IPS-18c (cell line): ENCODE data around the gene TRIM46.
"Not testable (repeated sequence)": the region's sequence is repeated elsewhere in the genome, so short reads cannot be mapped to it uniquely, and the experiment has no call there.

Experiments used
- H3K4me3 ChIP-seq: 2 replicates; pipeline ENCODE4 v1.7.0; 2013; ENCODE audit warnings: low read depth, mild to moderate bottlenecking, low read length, moderate library complexity; ENCODE audit not compliant: insufficient read depth
- H3K9me3 ChIP-seq: one replicate; pipeline ENCODE4 v1.6.1; 2013; ENCODE audit warnings: mild to moderate bottlenecking, low read length, moderate library complexity; ENCODE audit not compliant: control insufficient read depth, insufficient read depth

TRIM46 gene

GRCh38 chr1:155179112-155180031, 5.7 kb downstream of the TRIM46 start:
- H3K4me3 ChIP-seq = no peak overlapping the region

DNA sequence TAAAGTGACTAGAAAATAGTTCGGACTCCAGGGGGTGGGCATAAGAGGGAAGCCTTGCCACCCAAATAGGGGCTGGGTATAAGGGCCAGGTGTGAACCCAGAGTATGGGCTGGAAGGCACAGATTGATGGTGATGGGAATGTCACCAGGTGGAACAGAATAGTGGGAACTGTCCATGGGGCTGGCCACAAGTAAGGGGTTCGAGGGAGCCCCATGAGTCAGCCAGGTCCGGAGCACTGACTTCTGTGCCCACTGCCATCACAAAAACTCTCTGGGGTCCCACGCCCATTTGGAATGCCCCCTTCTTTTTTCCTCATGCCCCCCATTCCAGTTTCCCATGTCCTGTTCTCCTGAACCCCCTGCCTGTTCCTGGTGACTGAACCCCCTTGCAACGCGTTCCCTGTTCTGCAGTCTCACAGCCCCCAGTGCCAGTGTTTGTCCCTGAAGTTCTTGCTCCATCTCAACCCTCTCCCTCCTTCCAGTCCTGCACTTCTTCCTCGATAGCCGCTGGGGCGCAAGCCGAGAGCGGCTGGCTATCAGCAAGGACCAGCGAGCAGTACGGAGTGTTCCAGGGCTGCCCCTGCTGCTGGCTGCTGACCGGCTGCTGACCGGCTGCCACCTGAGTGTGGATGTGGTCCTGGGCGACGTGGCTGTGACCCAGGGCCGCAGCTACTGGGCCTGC, 7.9 kb downstream of the TRIM46 start:
- no peaks in the 10 kb centered on the region for H3K9me3 ChIP-seq
- H3K4me3 ChIP-seq = no peak overlapping the region

More at GRCh38 chr1:155179112-155180031, 5.7 kb downstream of the TRIM46 start:
- H3K9me3 ChIP-seq = no peaks in the 10 kb centered on the region

DNA sequence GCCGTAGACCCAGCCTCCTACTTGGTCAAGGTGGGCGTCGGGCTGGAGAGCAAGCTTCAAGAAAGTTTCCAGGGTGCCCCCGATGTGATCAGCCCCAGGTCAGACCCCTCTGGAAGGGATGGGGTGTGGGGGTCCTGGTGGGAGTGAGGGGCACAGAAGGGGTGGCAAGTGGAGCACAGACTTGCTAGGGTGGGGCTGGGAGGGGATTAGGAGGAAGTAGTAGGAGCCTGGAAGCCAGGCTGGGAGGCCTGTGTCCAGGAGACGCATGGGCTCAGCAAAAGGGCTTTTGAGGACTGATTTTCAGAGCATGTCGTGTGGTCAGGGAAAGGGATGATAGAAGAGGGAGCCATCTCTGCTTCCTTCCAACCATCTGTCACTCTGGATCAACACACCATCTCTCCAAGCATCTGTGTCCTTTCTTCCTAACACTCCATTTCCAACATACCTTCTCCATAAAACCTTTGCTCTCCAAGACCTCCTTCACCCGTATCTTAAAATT, 8.5 kb downstream of the TRIM46 start:
- Histone ChIP-seq H3K4me3 (no peak overlapping the region), H3K9me3 (no peaks in the 10 kb centered on the region)

DNA sequence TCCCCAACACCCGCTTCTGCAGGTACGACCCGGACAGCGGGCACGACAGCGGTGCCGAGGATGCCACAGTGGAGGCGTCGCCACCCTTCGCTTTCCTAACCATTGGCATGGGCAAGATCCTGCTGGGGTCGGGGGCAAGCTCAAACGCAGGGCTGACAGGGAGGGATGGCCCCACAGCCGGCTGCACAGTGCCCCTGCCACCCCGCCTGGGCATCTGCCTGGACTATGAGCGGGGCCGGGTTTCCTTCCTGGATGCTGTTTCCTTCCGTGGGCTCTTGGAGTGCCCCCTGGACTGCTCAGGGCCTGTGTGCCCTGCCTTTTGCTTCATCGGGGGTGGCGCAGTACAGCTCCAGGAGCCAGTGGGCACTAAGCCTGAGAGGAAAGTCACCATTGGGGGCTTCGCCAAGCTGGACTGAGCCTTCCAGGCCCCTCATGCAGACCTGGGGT, 10.1 kb downstream of the TRIM46 start:
- Histone ChIP-seq H3K9me3 (no peaks in the 10 kb centered on the region), H3K4me3 (no peak overlapping the region)

- Histone ChIP-seq H3K4me3 (no peak overlapping the region), H3K9me3 (no peaks in the 10 kb centered on the region)
Measured at GRCh38 chr1:155184351-155184811, 10.7 kb downstream of the TRIM46 start.

DNA sequence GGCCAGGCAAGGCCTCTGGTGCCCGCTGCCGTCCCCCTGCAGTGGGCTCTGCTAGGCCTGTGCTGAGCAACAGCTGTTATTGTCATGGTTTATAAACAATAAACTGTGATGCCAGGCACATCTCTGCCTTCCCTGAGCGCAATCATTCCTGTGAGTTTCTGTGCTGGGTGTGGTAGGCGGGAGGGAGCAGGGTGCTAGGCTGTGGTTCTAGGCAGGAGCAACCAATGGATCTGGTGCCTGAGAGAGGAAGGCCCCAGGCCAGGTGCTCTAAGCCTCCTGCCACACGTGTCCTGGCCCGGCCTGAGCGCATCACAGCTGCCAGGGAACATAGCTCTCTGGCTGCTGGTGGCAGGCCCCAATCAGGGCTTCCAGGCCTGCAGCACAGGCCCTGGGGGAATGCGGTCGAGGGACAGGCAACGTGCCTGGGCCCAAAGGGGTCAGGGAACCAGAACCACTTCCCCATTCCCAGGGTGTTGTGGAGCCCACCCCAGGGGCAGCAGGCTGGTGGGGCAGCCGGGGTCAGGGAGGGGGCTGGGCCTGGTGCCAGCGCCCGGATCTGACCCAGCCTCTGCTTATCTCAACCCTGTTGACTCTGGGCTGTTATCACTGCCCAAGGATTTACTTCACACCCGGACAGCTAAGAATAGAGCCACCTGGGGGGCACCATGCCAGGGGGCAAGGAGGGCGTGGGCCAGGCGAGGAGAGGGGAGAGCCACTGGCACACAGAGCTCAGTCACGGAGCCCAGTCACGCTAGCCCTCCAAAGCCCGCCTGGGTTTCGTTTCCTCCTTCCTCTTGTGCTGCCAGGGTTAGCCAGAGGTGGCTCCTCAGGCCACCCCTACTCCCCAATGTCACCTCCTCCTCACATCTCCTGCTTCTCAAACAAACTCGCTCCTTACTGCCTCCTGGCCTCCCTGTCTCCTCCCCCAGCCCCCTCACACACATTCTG, 11.5 kb downstream of the TRIM46 start:
- no peaks in the 10 kb centered on the region for H3K9me3 ChIP-seq
- no peak overlapping the region for H3K4me3 ChIP-seq

GRCh38 chr1:155185783-155186066, 12.1 kb downstream of the TRIM46 start:
- Histone ChIP-seq H3K9me3 (no peaks in the 10 kb centered on the region), H3K4me3 (no peak overlapping the region)

DNA sequence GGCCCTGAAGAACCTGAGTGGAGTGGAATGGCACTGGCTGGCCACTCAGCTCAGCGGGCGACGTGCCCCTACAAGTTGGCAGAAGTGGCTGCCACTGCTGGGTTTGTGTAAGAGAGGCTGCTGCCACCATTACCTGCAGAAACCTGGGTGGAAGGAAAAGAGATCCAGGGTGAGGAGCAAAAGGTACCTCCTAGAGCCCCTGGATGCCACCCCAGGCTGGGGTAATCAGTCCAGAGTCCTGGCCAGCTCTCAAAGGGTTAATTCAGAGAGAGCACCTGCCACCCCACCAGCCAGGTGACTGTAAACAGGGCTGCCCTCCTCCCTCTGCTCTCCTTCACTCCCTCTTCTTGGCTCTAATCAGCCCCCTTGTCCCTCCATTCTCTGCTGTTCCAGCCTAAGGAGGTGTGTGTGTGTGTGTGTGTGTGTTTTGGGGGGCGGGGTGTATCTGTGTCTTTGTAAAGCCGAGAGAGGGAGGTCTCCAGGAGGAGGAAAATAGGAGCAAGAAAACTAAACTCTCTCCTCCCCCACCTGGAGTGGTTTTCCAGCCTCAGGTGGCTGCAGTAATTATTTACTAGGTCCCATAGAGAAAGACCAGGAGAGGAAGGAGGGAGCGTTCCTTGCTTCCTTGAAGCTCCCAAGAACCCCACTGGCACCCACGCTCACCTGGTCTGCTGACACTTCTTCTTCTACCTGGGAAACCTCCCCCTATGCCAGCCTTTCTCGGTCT, 12.6 kb downstream of the TRIM46 start:
- no peak overlapping the region for H3K4me3 ChIP-seq
- H3K9me3 ChIP-seq = no peaks in the 10 kb centered on the region

DNA sequence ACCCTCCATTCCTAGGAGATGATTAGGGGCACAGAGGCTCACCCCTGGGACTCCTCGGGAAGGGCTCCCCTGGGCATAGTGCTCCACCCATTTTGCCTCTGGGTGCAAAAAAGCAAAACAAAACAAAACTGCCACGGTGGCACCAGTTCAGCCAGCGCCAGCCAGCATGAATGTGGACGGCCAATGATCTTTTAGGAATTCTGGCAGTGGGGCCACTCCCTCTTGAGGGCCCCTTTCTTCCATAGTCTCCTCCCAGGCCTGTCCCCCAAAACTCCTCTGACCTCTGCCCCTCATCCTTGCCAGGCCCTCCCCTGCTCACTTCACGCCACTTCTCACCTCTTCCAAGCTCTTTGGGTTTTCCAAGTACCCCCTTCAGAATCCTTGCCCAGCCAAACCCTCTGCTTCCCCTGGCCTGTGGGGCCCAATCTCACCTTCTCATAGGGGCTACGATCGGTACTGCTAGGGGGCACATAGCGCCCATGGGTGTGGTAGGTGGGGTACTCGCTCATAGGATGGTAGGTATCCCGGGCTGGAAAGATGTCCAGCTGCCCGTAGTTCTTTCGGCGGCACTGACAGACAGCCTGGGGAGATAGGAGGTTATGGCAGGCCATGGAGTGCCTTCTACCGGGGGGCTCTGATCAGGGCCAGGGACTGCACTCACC, 13.3 kb downstream of the TRIM46 start:
- H3K4me3 ChIP-seq = no peak overlapping the region
- H3K9me3 ChIP-seq = no peaks in the 10 kb centered on the region

- no peaks in the 10 kb centered on the region for H3K9me3 ChIP-seq
Measured at GRCh38 chr1:155187456-155187891, 13.8 kb downstream of the TRIM46 start.

GRCh38 chr1:155188268-155188667, 14.6 kb downstream of the TRIM46 start:
- Histone ChIP-seq H3K9me3 (no peaks in the 10 kb centered on the region), H3K4me3 (no peak overlapping the region)

More at GRCh38 chr1:155187456-155187891, 13.8 kb downstream of the TRIM46 start:
- no peak overlapping the region for H3K4me3 ChIP-seq

GRCh38 chr1:155189926-155190325, 16.3 kb downstream of the TRIM46 start:
- not testable (repeated sequence) for H3K9me3 ChIP-seq, H3K4me3 ChIP-seq

DNA sequence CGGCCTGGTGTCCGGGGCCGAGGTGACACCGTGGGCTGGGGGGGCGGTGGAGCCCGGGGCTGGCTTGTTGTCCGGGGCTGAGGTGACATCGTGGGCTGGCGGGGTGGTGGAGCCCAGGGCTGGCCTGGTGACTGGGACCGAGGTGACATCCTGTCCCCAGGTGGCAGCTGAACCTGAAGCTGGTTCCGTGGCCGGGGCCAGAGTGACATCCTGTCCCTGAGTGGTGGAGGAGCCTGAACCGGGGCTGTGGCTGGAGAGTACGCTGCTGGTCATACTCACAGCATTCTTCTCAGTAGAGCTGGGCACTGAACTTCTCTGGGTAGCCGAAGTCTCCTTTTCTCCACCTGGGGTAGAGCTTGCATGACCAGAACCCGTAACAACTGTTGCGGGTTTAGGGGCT, 18.3 kb downstream of the TRIM46 start:
- Histone ChIP-seq H3K9me3 (no peaks in the 10 kb centered on the region), H3K4me3 (no peak overlapping the region)

- no peaks in the 10 kb centered on the region for H3K9me3 ChIP-seq
- H3K4me3 ChIP-seq = peak overlapping the region; percentile 81; the same call in 1 of the 2 replicates
Measured at GRCh38 chr1:155192346-155193274, 19.0 kb downstream of the TRIM46 start.
